ENCODE measurements around the gene CSF1R.

Gene CSF1R

DNA sequence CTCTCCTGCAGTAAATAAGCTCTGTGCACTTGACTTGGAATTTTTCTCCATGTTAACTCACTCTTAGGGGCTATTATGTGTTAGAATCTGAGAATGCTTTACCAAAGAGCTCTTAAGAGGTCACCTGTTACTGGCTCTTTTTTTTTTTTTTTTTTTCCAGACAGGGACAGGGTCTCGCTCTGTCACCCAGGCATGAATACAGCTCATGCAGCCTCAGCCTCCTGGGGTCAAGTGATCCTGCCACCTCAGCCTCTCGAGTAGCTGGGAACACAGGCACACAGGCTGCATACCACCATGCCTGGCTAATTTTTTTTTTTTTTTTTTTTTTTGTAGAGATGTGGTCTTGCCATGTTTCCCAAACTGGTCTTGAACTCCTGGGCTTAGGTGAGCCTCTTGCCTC is 63.7 kb downstream of the CSF1R start:
- no peak for DNase-seq

DNA sequence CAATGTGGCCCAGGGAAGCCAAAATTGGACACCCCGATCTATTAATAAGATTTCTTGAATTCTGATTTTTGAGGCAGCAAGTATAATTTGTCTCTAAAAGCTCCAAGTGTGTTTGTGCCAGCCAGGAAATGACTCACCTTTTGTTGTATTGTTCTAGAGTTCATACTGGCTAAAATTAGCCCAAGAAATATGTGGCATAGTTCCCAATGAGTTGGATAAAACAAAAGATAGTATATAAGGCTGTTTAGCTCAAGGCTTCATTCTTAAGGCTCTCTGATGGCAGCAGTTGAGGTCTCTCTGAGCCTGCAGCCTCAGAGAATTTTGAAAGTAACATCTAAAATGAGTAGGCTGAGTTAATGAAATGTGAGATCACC is 64.2 kb downstream of the CSF1R start:
- DNase-seq, result peak; percentile 82

DNA sequence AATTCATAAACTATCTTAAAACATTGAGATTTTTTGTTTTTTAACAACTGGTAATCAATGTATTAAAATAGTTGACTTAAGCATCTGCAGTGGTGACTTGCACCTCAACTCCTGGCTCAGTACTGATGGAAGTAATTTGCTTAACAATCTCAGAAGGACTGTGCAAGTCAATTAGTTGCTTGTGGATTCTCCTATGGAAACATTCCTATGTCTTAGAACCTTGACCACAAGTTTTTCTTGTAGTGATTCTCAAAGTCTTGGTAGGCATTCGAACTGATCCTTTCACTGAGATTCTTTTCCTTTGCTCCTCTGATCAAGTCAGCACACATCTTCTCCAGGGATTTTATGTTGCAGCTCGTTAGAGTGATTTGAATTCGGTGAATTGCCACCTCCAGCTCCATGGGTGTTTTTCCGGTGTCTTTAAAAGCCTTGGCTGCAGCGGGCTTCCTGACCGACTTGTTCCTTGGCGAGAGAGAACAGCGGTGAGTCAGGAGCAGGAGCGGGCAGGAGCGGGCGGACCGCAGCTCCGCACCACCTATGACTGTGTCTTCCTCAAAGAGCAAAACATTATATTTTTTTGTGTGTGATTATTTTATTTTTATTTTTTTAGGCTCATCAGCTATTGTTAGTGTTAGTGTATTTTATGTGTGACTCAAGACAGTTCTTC is 64.7 kb downstream of the CSF1R start:
- DNase-seq, result peak; percentile 22

DNA sequence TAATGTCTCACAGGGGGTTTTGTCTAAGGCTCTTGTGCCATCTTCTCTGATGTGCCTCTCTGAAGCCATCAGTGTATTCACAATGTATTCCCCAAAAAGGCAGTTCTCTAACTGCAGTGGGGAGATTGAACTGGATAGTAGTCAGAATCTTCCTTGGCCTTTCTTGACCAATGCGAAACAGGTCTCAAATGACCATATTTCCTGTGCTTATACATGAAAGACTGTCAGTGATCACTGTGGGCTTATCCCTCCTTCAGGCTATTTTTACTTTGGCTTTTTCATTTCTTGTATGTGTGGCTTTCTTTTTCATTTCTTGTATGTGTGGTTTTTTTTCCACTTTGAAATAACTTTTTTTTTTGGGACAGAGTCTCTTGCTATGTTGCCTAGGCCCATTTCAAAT is 66.1 kb downstream of the CSF1R start:
- no peak for DNase-seq

DNA sequence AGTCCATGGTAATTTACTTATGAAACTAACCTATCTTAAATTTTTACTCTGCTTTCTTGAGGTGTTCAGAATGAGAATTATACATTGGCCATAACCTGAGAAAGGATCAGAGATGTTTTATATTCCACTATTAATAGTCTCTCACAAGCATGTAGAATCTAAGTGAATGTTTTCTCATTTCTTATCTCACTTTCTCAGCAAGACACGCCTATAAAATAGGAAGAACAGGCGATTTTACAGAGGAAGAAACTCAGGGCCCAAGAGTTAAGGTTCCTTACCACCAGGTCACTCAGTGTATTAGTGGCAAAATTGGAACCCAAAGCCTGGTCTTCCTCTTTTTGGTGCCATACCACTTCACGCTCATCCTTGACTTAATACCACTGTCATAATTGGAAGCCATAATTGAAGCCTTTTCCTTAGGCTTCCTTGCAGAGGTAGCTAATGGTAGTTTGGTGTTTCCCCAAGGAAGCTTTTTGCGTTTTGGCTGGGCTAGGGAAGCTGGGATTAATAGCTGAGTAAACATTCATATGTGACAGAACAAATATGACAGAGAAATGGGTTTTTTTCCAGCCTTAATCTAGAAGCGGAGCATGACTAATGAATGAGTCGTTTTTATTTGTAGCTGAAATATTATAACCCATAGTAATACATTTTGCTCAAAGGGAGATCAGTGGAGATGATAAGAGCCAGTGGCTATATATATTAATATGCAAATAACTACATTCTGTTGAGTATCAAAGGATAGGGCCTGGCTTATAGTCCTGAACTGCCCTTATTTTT is 68.9 kb downstream of the CSF1R start:
- peak; percentile 53 for DNase-seq

DNA sequence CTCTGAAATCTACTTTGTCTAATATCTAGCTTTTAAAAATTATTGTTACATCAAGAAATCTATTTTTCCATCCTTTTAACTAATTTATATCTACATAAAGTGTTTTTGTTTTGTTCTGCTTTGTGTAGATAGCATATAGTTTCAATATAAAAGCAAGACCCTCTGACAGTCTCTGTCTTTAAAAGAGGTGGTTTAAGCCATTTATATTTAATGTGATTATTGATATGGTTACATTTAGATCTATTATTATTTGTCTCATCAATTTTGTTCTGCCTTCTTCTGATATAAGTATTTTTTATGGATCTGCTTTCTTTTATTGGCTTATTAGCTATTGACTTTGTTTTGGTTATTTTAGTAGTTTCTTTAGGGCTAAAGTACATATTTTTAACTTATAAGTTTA is 69.8 kb downstream of the CSF1R start:
- no peak for DNase-seq

DNA sequence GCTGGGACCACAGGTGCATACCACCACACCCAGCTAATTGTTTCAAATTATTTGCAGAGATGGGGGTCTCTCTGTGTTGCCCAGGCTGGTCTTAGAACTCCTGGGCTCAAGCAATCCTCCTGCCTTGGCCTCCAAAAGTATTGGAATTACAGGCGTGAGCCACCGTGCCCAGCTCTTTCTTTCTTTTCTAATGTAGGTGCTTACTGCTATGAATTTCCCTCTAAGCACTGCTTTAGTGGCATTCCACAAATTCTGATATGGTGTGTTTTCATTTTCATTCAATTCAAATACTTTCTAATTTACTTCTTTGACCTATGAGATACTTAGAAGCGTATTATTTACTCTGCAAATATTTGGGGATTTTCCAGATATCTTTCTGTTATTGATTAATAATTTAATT is 70.9 kb downstream of the CSF1R start:
- DNase-seq, result no peak

DNA sequence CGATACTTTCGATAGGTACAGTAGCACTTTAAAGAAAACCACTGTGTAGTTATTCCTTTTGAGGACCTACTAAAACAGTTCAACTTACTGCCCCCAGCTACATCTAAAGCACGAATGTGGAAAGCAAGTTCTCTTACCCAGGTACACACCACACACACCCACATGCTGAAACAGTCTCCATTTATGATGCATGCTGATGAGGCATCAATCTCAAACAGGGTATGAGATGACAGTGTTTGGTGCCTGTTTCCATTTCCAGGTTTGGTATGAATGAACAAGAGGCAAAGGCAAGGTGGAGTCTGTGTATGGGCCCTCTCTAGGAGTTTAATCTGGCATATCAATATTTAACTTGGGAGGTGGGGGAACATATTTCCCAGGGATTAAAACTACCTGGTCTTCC is 71.9 kb downstream of the CSF1R start:
- no peak for DNase-seq

DNA sequence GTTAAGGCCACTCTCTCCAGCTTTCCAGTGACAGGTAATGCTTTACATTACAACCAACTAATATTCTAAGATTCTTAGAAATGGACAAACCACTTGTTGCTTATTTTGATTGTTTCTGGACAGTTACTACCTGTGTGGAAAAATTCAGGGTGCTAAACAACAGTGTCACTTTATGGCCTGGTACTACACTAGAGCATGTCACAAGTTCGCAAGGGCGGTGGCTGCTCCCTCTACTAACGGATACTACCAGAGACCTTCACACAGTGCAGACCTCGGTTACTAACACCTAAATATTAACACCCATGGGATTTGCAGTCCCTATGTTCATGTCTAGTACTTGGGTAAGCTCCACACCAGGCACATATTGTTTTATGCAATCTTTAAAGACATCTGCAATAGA is 72.4 kb downstream of the CSF1R start:
- DNase-seq, result no peak

DNA sequence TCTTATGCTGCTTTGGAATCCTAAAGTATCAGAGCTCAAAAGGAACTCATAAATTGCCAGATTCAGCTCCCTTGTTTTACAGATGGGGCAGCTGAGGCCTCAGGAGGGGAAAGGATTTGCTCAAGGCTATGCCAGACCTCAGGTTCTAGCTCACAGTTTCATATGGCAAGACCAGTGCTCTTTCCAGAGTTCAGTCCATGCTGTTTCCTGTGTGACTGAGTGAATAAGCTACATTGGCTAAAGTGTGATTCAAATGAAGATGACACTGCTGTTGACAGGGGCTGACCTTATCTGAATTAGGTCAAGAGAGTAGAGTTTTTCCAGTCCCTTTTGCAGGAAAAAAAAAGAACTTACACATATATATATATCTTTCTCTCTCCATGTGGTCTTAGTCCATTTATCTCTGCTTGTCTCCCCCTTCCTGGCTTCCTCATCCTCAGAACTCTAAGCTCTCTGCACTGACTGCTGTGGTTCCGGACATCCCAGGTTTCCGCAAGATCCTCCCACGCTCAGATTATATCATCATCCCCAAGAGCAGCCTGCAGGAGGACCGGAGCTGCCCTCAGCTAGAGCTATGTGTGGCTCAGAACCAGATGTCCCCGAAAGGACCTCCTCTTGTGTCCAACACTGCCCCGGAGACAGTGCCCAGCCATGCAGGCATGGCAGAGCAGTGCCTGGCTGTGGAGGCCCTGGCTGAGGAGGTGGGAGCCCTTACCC is 76.5 kb downstream of the CSF1R start:
- DNase-seq, result no peak

DNA sequence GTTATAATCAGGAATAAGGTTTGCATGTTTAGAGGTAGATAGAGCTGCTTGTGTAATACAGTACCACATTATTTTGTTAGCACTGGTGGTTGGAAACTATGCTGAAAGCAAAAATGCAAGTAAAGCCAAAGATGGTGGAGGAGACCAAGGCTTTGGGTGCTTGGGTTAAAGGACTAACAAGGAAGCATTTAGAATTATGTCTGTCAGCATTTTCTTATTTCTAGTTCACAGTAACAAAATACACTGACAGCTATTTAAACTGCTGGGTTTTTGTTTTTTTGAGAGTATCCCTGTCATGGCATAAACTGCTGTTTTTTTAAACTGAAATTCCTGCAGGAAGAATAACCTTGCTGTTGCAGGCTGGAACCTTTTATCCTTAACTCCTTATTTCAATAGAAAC is 79.3 kb downstream of the CSF1R start:
- no peak for DNase-seq

DNA sequence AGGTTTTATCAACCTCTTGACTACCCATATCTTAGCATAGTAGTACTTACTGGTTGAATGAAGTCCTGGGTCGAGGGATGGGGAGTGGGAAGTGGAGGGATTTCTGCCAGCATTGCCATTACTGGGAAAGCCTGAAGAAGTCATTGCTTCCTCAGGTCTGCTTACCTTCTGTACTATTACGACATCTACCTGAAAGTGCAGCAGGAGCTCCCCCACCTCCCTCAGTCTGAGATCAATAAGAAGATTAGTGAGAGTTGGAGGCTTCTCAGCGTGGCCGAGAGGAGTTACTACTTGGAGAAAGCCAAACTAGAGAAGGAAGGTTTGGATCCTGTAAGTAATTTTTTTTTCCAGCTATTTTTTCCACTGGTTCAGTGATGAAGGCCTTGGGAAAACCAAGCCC is 80.0 kb downstream of the CSF1R start:
- no peak for DNase-seq

Measured in fibroblast of skin of scalp (primary cell).